Activated naive CD8-positive, alpha-beta T cell (primary cell): Measurements from ENCODE around the gene SPRR5.

Source experiments
- H3K27ac Mint-ChIP-seq: one replicate; pipeline ENCODE4 v1.8.0; 2021; ENCODE audit warnings: mixed read lengths
- H3K27me3 Mint-ChIP-seq: one replicate; pipeline ENCODE4 v1.8.0; 2021; ENCODE audit warnings: mixed read lengths
- H3K36me3 Mint-ChIP-seq: one replicate; pipeline ENCODE4 v1.8.0; 2021; ENCODE audit warnings: mixed read lengths
- H3K4me1 Mint-ChIP-seq: one replicate; pipeline ENCODE4 v1.8.0; 2021; ENCODE audit warnings: low read depth, mixed read lengths
- H3K4me3 Mint-ChIP-seq: one replicate; pipeline ENCODE4 v1.8.0; 2021; ENCODE audit warnings: mild to moderate bottlenecking, mixed read lengths
- H3K9me3 Mint-ChIP-seq: one replicate; pipeline ENCODE4 v1.8.0; 2021; ENCODE audit warnings: low read depth, mixed read lengths

SPRR5 gene, protein sequence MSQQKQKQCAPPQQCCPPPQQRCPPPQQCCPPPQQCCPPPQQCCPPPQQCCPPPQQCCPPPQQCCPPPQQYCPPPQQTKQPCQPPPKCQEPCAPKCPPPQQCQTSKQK

DNA sequence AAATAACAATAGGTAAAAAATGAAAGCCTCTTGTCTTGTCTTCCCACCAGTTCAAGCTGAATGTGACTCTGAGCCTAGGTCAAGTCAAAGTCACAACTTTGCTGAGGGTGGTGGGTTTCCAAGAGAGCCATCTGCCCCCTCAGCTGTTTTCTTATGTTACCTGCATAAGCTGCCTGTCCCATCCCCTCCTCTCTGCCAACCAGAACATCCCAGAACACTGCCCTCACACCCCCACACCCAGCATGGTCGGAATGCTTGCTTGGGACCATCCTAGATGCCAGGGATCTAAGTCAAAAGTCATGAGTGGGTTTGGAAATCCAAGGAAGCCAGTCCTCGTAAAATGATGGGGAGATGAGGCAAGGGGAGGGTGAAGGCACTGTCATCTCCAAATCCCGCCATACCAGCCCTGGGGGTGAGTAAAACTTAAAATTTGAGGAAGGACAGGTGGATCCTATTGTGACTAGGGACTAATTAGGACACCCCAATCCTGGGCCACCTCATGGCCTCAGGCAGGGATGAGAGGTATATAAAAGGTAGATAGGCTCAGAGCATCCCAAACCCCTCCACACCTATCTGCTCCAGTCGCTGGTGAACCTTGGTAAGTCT, at the start of gene SPRR5:
Gene SPRR5, plus strand, starts transcription at position 556 of the 606 bp plus-strand sequence. CDS start 1,349 bp downstream, outside the sequence.
- Mint-ChIP-seq H3K9me3 (no peaks in the 10 kb centered on the region), H3K36me3 (no peaks in the 10 kb centered on the region), H3K27ac (no peak within 1 kb of the TSS), H3K4me1 (no peaks in the 10 kb centered on the region), H3K4me3 (no peak within 1 kb of the TSS), H3K27me3 (peaks cover 6% of the 10 kb centered on the region)

DNA sequence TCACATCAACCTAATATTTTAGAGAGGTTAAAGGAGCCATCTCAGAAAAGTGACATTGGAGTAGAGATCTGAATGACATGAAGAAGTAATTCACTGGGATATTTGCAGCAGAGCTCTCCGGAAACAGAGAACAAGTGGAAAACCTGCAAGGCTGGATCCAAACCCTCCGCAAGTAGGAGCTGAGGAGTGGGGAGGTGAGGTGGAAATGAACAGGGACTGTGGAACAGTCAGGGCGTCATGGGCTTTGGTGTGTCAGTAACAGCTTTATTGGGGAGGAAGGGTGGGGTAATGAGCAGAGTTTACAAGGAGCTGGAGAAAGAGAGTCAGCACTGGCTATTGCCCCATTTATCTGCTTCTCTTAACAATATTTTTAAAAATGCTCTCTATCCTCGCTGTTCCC, 48.0 kb upstream of the SPRR5 start:
- peaks cover 16% of the 10 kb centered on the region for H3K27me3 Mint-ChIP-seq

DNA sequence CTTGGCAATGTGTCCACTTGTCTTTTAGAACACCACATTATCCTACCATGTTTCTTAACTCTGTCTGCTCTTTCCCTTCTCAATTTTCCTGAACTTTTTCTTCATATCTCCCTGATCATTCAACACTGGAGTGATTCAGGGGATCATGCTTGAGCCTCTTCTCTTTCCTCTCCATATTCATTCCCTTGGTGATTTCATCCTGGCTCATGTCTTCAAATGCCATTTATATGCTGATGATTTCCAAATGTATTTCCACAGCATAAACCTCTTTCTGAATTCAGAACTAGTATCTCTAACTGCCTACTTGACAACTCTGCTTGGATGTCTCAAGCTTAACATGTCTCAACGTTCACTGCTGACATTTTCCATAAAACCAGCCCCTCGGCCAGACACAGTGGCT, 47.1 kb upstream of the SPRR5 start:
- Mint-ChIP-seq H3K9me3 (no peaks in the 10 kb centered on the region), H3K4me1 (no peaks in the 10 kb centered on the region), H3K27ac (no peak overlapping the region), H3K4me3 (no peak overlapping the region), H3K27me3 (peaks cover 12% of the 10 kb centered on the region), H3K36me3 (no peaks in the 10 kb centered on the region)

More for the DNA sequence above, 48.0 kb upstream of the SPRR5 start:
- H3K4me1 Mint-ChIP-seq = no peaks in the 10 kb centered on the region
- no peaks in the 10 kb centered on the region for H3K9me3 Mint-ChIP-seq
- no peak overlapping the region for H3K4me3 Mint-ChIP-seq
- H3K36me3 Mint-ChIP-seq = no peaks in the 10 kb centered on the region
- no peak overlapping the region for H3K27ac Mint-ChIP-seq

DNA sequence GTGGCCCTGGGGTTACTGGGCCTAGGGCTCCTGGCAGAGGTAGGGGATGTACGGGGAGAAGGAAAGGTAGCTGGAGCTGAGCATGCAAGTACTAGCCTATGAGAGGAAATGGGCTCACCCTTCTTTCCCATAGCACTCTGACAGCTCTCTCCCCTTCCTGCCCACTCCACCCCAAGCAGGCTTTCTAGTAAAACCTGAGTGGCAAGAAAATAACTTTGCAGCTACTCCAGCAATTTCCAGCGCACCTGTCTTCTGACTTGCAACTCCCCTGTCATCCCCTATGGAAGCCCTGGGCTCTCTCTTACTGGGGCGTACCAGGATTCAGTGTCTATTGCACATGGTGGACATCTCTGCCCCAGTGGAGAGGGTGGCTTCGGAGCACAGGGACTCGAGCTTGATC, 45.4 kb upstream of the SPRR5 start:
- H3K27me3 Mint-ChIP-seq = peaks cover 15% of the 10 kb centered on the region
- H3K4me3 Mint-ChIP-seq = no peak overlapping the region
- H3K27ac Mint-ChIP-seq = no peak overlapping the region
- H3K9me3 Mint-ChIP-seq = no peaks in the 10 kb centered on the region
- H3K4me1 Mint-ChIP-seq = no peaks in the 10 kb centered on the region
- no peaks in the 10 kb centered on the region for H3K36me3 Mint-ChIP-seq

DNA sequence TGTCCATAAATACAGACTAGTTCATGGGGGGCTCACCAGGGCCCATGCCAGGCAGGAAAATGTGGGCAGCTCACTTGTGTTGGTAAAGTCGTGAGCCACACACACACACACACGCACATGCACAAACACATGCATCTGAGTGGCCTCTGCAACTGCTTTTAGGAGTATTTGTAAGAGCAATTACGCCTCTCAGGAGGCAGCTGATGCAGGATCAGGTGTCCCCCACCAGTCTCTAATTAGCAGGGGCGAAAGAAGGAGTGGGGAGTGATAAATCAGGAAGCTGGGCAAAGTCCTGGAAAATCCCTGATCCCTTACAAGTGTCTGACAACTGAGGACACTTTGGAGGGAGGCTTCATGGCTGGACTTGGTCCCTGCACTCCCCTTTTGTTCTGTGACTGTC, 44.4 kb upstream of the SPRR5 start:
- Mint-ChIP-seq H3K36me3 (no peaks in the 10 kb centered on the region), H3K27ac (no peak overlapping the region), H3K27me3 (peaks cover 17% of the 10 kb centered on the region), H3K4me3 (no peak overlapping the region), H3K4me1 (no peaks in the 10 kb centered on the region), H3K9me3 (no peaks in the 10 kb centered on the region)

DNA sequence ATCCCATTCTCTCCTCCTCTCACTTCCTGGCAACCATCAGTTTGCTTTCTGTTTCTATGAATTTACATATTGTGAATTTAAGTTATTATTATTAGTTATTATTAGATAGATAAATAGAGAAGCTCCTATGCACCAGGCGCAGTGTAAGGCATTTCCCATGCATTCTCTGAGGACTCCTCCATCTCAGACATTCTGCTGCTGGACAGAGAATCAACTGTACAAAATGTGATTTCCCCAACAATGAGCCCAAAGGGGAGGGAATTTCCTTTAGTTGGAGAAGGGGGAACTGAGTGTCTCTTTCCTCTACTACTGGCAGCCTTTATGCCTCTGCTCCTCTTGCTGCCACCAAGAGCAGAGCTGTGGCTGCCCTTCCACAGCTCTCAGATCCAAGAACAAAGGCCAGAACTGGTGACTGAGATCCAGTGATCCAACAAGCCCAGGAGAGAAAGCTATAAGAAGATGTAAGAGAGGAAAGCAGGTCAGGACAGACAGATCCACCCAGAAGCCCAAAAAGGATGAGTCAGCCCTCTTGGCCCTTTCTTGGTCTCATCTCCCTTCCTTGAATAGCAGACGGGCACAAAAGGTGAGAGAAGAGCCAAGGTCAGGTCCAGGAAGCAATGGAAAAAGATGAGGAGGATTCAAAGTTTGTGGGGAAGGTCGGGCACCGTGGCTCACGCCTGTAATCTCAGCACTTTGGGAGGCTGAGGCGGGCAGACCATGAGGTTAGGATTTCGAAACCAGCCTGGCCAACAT, 42.1 kb upstream of the SPRR5 start:
- Mint-ChIP-seq H3K27ac (no peak overlapping the region), H3K9me3 (no peaks in the 10 kb centered on the region), H3K4me1 (no peaks in the 10 kb centered on the region), H3K36me3 (no peaks in the 10 kb centered on the region), H3K4me3 (no peak overlapping the region), H3K27me3 (peaks cover 27% of the 10 kb centered on the region)

DNA sequence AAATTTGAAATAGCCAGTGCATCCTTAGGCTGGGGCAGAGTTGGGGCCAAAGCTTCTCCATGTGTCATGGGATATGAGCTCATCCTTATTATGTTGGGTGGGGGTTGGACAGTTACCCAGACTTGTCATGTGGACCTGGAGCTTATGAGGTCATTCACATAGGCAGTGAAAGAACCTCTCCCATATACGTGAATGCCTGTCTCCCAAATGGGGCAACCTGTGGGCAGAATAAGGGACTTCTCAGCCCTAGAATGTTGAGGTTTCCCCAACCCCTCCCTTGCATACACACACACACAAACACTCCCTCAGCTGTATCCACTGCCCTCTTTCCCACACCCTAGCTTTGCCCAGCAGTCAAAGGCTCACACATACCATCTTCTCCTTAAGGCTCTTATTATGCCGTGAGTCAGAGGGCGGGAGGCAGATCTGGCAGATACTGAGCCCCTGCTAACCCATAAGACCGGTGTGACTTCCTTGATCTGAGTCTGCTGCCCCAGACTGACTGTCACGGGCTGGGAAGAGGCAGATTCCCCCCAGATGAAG, 40.9 kb upstream of the SPRR5 start:
- no peak overlapping the region for H3K27ac Mint-ChIP-seq
- no peak overlapping the region for H3K4me3 Mint-ChIP-seq
- H3K36me3 Mint-ChIP-seq = no peaks in the 10 kb centered on the region
- peaks cover 29% of the 10 kb centered on the region for H3K27me3 Mint-ChIP-seq
- H3K4me1 Mint-ChIP-seq = no peaks in the 10 kb centered on the region
- no peaks in the 10 kb centered on the region for H3K9me3 Mint-ChIP-seq

DNA sequence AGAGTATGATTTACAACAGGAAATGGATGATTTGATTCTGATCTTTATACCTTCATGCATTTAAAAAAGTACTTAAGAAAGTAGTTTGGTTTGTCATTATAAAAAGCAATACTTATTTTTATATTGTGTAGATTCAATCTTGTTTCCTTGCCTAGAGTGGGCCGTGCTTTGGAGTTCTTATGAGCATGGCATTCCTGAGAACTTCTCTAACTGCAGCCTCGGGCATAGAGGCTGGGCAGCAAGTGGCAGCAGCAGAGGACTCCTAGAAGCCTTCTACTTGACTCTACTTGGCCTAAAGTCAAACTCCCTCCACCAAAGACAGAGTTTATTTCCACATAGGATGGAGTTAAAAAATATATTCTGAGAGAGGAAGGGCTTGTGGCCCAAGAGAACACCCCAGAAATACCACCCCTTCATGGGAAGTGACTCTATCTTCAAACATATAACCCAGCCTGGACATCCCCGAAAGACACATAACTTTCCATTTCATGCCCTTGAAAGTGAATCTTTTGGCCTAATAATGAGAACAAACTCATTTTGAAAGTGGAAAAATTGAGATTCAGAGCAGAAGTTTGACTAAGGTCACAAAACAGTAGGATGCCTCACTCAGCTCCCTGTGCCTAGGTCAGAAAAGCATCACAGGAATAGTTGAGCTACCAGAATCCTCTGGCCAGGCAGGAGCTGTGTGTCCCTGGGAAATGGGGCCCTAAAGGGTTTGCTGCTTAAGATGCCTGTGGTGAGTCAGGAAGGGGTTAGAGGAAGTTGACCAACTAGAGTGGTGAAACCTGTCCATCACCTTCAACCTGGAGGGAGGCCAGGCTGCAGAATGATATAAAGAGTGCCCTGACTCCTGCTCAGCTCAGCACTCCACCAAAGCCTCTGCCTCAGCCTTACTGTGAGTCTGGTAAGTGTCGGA, 39.1 kb upstream of the SPRR5 start, which contains the start of gene IVL:
Gene IVL, plus strand, starts transcription at position 861 of the 916 bp plus-strand sequence. CDS start 1,252 bp downstream, outside the sequence.
- no peak within 1 kb of the TSS for H3K27ac Mint-ChIP-seq
- H3K4me1 Mint-ChIP-seq = no peaks in the 10 kb centered on the region
- no peaks in the 10 kb centered on the region for H3K36me3 Mint-ChIP-seq
- peaks cover 31% of the 10 kb centered on the region for H3K27me3 Mint-ChIP-seq
- H3K4me3 Mint-ChIP-seq = no peak within 1 kb of the TSS
- no peaks in the 10 kb centered on the region for H3K9me3 Mint-ChIP-seq

DNA sequence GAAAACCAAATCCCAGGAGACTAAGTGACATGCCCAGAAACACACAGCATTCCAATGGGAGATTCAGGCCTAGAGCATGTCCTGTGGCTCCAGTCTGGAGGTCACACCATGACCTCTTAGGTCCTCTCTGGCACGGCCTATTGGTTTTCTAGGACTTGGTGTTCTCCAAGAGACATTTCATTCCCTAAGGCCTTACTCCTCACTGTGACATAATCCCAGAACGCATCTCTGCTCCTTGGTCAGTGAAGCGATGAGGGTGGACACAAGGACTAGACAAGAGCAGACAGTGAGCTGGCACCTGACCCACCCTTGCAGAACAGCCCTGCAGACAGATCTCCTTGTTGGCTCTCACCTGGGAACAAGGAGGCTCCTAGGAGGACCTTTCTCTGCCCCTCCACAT, 37.8 kb upstream of the SPRR5 start:
- Mint-ChIP-seq H3K9me3 (no peaks in the 10 kb centered on the region), H3K27me3 (peaks cover 26% of the 10 kb centered on the region), H3K27ac (no peak overlapping the region), H3K36me3 (no peaks in the 10 kb centered on the region), H3K4me3 (no peak overlapping the region), H3K4me1 (no peaks in the 10 kb centered on the region)

DNA sequence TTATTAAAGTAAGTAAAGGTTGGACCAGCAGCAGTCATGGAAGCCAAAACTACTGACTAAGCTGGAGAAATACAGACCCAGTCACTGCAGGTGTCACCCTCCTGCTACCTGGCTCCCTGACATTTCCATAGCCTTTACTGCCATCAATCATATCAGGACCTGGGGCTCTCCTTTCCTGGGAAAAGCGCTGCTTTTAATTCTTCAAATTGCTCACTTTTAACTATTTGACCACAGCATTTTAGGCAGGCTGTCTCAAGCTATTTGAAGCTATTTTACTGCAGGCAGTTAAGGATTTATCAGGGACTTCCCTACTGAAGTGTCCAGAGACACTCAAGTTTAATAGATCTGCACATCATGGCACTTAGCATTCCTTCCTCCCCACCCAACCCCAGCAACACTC, 34.5 kb upstream of the SPRR5 start:
- Mint-ChIP-seq H3K9me3 (no peaks in the 10 kb centered on the region), H3K36me3 (no peaks in the 10 kb centered on the region), H3K27me3 (peaks cover 31% of the 10 kb centered on the region), H3K27ac (no peak overlapping the region), H3K4me3 (no peak overlapping the region), H3K4me1 (no peaks in the 10 kb centered on the region)

DNA sequence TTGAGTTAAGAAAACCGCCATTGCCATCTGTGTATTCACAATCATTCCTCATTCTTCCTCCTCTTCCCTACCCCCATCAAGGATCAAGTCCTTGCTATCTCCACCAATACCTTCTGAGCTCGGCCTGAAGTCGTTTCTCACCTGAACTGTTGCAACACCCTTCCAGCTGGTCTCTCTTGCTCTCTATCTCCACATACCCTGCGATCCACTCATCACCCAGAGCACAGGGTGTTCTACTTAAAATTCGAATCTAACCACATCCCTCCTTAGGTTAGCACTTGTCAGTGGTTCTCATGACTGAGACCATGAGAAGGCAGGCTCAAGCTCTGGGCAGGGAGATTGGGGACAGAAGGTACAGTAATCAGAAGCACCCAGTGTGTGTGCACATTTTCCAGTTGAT, 34.1 kb upstream of the SPRR5 start:
- Mint-ChIP-seq H3K27me3 (peaks cover 28% of the 10 kb centered on the region), H3K36me3 (no peaks in the 10 kb centered on the region), H3K4me3 (no peak overlapping the region), H3K9me3 (no peaks in the 10 kb centered on the region), H3K27ac (no peak overlapping the region), H3K4me1 (no peaks in the 10 kb centered on the region)

DNA sequence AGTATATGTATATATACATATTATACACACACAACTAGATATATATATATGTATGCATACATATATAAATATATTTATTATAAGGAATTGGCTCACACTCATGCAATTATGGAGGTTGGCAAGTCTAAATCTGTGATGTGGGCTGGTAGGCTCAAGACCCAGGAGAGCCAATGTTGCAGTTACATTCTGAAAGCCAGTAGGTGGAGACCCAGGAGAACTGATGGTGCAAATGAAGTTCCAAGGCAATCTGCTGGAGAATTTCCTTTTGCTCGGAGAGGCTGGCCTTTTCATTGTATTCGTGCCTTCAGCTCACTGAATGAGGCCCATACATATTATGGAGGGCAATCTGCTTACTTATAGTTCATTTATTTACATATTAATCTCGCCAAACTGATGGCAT, 29.2 kb upstream of the SPRR5 start:
- H3K36me3 Mint-ChIP-seq = no peaks in the 10 kb centered on the region
- H3K4me1 Mint-ChIP-seq = no peaks in the 10 kb centered on the region
- H3K9me3 Mint-ChIP-seq = no peaks in the 10 kb centered on the region
- H3K27ac Mint-ChIP-seq = no peak overlapping the region
- no peak overlapping the region for H3K4me3 Mint-ChIP-seq
- peaks cover 28% of the 10 kb centered on the region for H3K27me3 Mint-ChIP-seq

DNA sequence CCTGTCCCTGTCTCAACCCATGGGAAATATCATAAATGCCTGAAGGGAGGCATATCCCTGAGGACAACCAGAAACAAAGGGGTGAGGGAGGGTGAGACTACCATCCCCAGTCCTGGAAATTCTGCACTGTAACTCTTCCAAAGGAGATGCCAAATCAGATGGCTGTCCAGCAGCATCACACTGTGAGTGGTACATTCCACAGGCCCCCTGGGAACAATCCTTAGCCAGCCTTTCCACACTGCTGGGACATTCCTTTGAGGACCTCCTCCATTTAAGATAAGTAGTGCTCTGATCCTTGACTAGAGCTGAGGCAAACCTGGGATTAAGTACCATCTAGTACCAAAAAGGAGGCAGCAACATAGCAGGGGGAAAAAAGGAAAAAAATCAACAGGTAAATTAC, 27.9 kb upstream of the SPRR5 start:
- H3K27me3 Mint-ChIP-seq = peaks cover 25% of the 10 kb centered on the region
- H3K27ac Mint-ChIP-seq = no peak overlapping the region
- H3K4me3 Mint-ChIP-seq = no peak overlapping the region
- H3K9me3 Mint-ChIP-seq = no peaks in the 10 kb centered on the region
- no peaks in the 10 kb centered on the region for H3K4me1 Mint-ChIP-seq
- no peaks in the 10 kb centered on the region for H3K36me3 Mint-ChIP-seq

DNA sequence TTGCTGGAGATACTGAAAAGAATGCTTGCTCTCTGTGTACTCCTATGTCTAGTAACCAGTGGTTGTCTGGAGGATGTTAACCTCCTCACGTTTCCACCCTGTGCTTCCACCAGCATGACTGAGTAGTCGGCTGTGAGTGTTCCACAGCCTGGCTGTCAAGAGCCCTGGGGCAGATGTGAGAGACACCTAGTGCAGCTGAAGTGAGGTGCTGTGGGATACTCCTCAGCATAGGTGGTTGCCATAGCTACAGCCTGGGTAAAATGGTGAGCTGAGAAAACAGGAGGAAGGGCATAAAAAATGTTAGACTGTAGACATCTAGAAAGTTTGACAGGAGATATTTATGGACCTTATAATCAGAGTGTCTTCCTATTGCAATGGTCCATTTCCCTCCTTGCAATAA, 22.8 kb upstream of the SPRR5 start:
- Mint-ChIP-seq H3K27ac (no peak overlapping the region), H3K27me3 (peaks cover 10% of the 10 kb centered on the region), H3K4me1 (no peaks in the 10 kb centered on the region), H3K9me3 (no peaks in the 10 kb centered on the region), H3K4me3 (no peak overlapping the region), H3K36me3 (no peaks in the 10 kb centered on the region)

DNA sequence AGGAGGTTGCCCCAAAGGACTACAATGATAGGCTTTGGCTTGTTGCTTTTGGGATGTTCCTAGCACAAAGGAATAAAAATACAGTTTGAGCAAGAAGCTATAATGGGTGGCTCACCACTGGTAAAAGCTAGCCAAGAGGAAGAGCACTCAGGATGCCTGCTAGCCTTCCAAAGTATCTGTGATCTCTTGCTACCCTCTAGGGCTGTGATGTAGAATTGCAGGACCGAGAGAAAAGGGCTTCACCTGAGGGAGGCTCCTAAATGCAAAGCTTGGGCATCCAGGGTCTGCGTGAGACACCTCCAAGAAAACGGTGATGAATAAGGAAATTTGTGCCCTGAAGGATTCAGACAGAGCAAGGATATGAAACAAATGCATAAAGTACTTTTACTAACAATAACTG, 20.9 kb upstream of the SPRR5 start:
- Mint-ChIP-seq H3K4me3 (no peak overlapping the region), H3K27me3 (peaks cover 9% of the 10 kb centered on the region), H3K9me3 (no peaks in the 10 kb centered on the region), H3K27ac (no peak overlapping the region), H3K36me3 (no peaks in the 10 kb centered on the region), H3K4me1 (no peaks in the 10 kb centered on the region)
